H1 (cell line): ENCODE measurements around the gene SCNN1G. TPM values are rescaled to one million over a fixed set of nuclear protein-coding genes. Genes with fewer than 3 reads are reported as not detected.

ENCODE experiments used
- CBX5 ChIP-seq: fragments of 300-800, 300-1000 bp; sonication (generic); IDR thresholded peaks from 2 replicates; pipeline ENCODE4 v1.7.1; 2016; ENCODE audit warnings: antibody characterized with exemption, low read length, low read depth
- CHD7 ChIP-seq: fragments of 300-600 bp; sonication (generic); IDR thresholded peaks from 2 replicates; pipeline ENCODE4 v1.7.1; 2012; ENCODE audit warnings: low read length, moderate library complexity, mild to moderate bottlenecking, inconsistent platforms; ENCODE audit not compliant: insufficient replicate concordance
- KDM1A ChIP-seq: fragments of 200-600, 300-600 bp; sonication (generic); IDR thresholded peaks from 2 replicates; pipeline ENCODE4 v1.7.1; 2016; ENCODE audit warnings: mild to moderate bottlenecking, low read length, borderline replicate concordance
- POU5F1 ChIP-seq: IDR thresholded peaks from 2 replicates; pipeline ENCODE4 v1.6.1; 2011; ENCODE audit warnings: low read depth, mild to moderate bottlenecking, low read length, moderate library complexity
- polyA plus RNA-seq, 7 experiments: library from polyadenylated mRNA; depleted of rRNA in 3 of 7; stranded (reverse) in 5 of 7; unstranded in 2 of 7; fragments of >200 nt in 5 of 7; fragments of 200-250 nt in 2 of 7; gene quantifications; 1 replicate in 5 of 7; 2 replicates in 1 of 7; 4 replicates in 1 of 7; pipeline versions ENCODE4 v1.2.1 to v1.2.3, GENCODE V29; 2011 to 2013; ENCODE audit warnings: missing spikeins in 2 of 7, mixed read lengths in 2 of 7
- total RNA-seq: library from RNA; stranded (reverse); fragmentation: NEBNext Ultra II Directional; extraction: Animal tissue kit (Norgen Biotek cat#: 25700); gene quantifications from 2 replicates; pipeline ENCODE4 v1.2.1, GENCODE V29; 2021

The SCNN1G gene
- total and polyA plus RNA-seq, 2 of the 8 experiments (the other 6 are each of a cell fraction or from before 2014, with no cell fraction given): 0.73 to 1.1 TPM

DNA sequence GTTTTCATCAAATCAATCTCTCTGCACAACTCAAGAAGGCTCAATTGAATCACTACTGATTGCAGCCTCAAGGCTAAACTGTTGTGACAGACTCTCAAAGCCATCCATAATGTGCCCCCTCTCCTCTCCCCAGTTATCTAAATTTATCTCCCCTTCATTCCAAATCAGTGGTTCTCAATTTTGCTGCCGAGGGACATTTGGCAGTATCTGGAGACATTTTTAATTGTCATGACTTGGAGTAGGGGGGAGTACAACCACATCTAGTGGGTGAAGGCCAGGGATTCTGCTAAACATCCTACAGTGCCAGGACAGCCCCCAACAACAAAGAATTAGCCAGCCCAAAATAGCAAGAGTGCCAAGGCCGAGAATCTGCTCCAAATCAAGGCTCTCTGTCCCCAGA lies 42.4 kb upstream of the SCNN1G start (continued):
- TF ChIP-seq CHD7: no peak
- no peak for TF ChIP-seq CBX5
- no peak for TF ChIP-seq POU5F1
- TF ChIP-seq KDM1A: no peak
